Loucy (cell line): ENCODE data around the gene ARID1B.

Experiments
- H2AFZ ChIP-seq: fragments of 200-600 bp; sonication (generic); 2 replicates; pipeline ENCODE4 v1.6.0; 2016; ENCODE audit warnings: antibody characterized with exemption, mild to moderate bottlenecking, low read length, moderate library complexity
- H3F3A ChIP-seq: fragments of 200-600 bp; 2 replicates; pipeline ENCODE4 v1.6.0; 2016; ENCODE audit warnings: antibody characterized with exemption, low read depth, mild to moderate bottlenecking
- H3K27me3 ChIP-seq: fragments of 200-600 bp; sonication (generic); 2 replicates; pipeline ENCODE4 v1.6.1; 2014; ENCODE audit warnings: low read length, mild to moderate bottlenecking; ENCODE audit not compliant: insufficient read depth, poor library complexity, severe bottlenecking
- H3K36me3 ChIP-seq: fragments of 200-600 bp; sonication (generic); 2 replicates; pipeline ENCODE4 v1.6.1; 2016; ENCODE audit warnings: low read length; ENCODE audit not compliant: insufficient read depth
- H3K4me1 ChIP-seq: fragments of 200-600 bp; sonication (generic); 2 replicates; pipeline ENCODE4 v1.5.1; 2014; ENCODE audit warnings: low read length, mild to moderate bottlenecking; ENCODE audit not compliant: insufficient read depth, poor library complexity, severe bottlenecking
- H3K4me2 ChIP-seq: fragments of 200-600 bp; sonication (generic); 2 replicates; pipeline ENCODE4 v1.6.0; 2014; ENCODE audit warnings: antibody characterized with exemption, low read length, low read depth, mild to moderate bottlenecking; ENCODE audit not compliant: poor library complexity, severe bottlenecking
- H3K4me3 ChIP-seq: fragments of 200-600 bp; sonication (generic); 2 replicates; pipeline ENCODE4 v1.5.1; 2014; ENCODE audit warnings: low read length, mild to moderate bottlenecking, mixed read lengths; ENCODE audit not compliant: poor library complexity, severe bottlenecking
- H3K79me2 ChIP-seq: fragments of 200-600 bp; sonication (generic); 2 replicates; pipeline ENCODE4 v1.6.1; 2014; ENCODE audit warnings: low read length; ENCODE audit not compliant: insufficient read depth
- H3K9ac ChIP-seq: fragments of 200-600 bp; sonication (generic); 2 replicates; pipeline ENCODE4 v1.6.0; 2014; ENCODE audit warnings: mild to moderate bottlenecking, low read depth, low read length, moderate library complexity; ENCODE audit not compliant: poor library complexity, severe bottlenecking
- H3K9me2 ChIP-seq: fragments of 200-600 bp; sonication (generic); replicated peaks from 2 replicates; pipeline ENCODE4 v1.6.1; 2016; ENCODE audit warnings: low read depth, low read length, mixed read lengths
- H3K9me3 ChIP-seq: fragments of 200-600 bp; sonication (generic); 2 replicates; pipeline ENCODE4 v1.6.1; 2014; ENCODE audit warnings: mild to moderate bottlenecking, antibody characterized with exemption, low read length, low read depth; ENCODE audit not compliant: insufficient read depth
- H4K20me1 ChIP-seq: fragments of 200-600 bp; sonication (generic); 2 replicates; pipeline ENCODE4 v1.6.0; 2014; ENCODE audit warnings: antibody characterized with exemption, low read length, mild to moderate bottlenecking; ENCODE audit not compliant: insufficient read depth, poor library complexity, severe bottlenecking
- CTCF ChIP-seq: fragments of 200-600 bp; sonication (generic); conservative IDR thresholded peaks from 2 replicates; pipeline ENCODE4 v1.5.1; 2014; ENCODE audit warnings: mild to moderate bottlenecking, antibody characterized with exemption, low read length
- EZH2phosphoT487 ChIP-seq: fragments of 200-600 bp; IDR thresholded peaks from 2 replicates; pipeline ENCODE4 v1.6.1; 2018; ENCODE audit warnings: antibody characterized with exemption, mild to moderate bottlenecking, moderate library complexity, borderline replicate concordance

The ARID1B gene

GRCh38 chr6:157125531-157125930 lies 348.4 kb downstream of the ARID1B start:
- Histone ChIP-seq H3K36me3 (peaks cover 15% of the 10 kb centered on the region; the same call in 1 of the 2 replicates), H3K4me2 (peak overlapping the region; percentile 55), H4K20me1 (no peaks in the 10 kb centered on the region), H3K4me1 (peaks cover 36% of the 10 kb centered on the region), H2AFZ (no peak overlapping the region), H3F3A (no peaks in the 10 kb centered on the region; the same call in 1 of the 2 replicates), H3K27me3 (no peaks in the 10 kb centered on the region), H3K9me2 (no peaks in the 10 kb centered on the region), H3K9ac (peak overlapping the region; percentile 19), H3K9me3 (no peaks in the 10 kb centered on the region), H3K79me2 (0 out of 2 replicates have a peak, but pooled peaks cover 3% of the 10 kb centered on the region), H3K4me3 (peak overlapping the region; percentile 21)
- TF ChIP-seq EZH2phosphoT487, result no peak
- no peak for TF ChIP-seq CTCF

- TF ChIP-seq CTCF, result no peak
- no peak for TF ChIP-seq EZH2phosphoT487
- Histone ChIP-seq H3F3A (no peaks in the 10 kb centered on the region; the same call in 1 of the 2 replicates), H3K4me1 (peaks cover 36% of the 10 kb centered on the region), H3K9ac (peak overlapping the region; percentile 19), H3K4me3 (no peak overlapping the region), H3K9me3 (no peaks in the 10 kb centered on the region), H3K4me2 (no peak overlapping the region), H2AFZ (no peak overlapping the region), H3K9me2 (no peaks in the 10 kb centered on the region), H3K27me3 (no peaks in the 10 kb centered on the region), H4K20me1 (no peaks in the 10 kb centered on the region), H3K36me3 (peaks cover 18% of the 10 kb centered on the region; the same call in 1 of the 2 replicates), H3K79me2 (0 out of 2 replicates have a peak, but pooled peaks cover 3% of the 10 kb centered on the region)
Observed at GRCh38 chr6:157126183-157127098, 349.3 kb downstream of the ARID1B start.

GRCh38 chr6:157128235-157128775 lies 351.1 kb downstream of the ARID1B start:
- peaks cover 35% of the 10 kb centered on the region for H3K4me1 ChIP-seq
- no peaks in the 10 kb centered on the region for H3K27me3 ChIP-seq
- 0 out of 2 replicates have a peak, but pooled peaks cover 2% of the 10 kb centered on the region for H3K79me2 ChIP-seq
- no peak overlapping the region for H3K9ac ChIP-seq
- TF ChIP-seq EZH2phosphoT487, result no peak
- no peak for TF ChIP-seq CTCF
- H2AFZ ChIP-seq, result no peak overlapping the region
- H3K4me3 ChIP-seq, result no peak overlapping the region
- peaks cover 23% of the 10 kb centered on the region; the same call in 1 of the 2 replicates for H3K36me3 ChIP-seq
- no peak overlapping the region for H3K4me2 ChIP-seq
- H3F3A ChIP-seq, result no peaks in the 10 kb centered on the region; the same call in 1 of the 2 replicates
- no peaks in the 10 kb centered on the region for H4K20me1 ChIP-seq
- no peaks in the 10 kb centered on the region for H3K9me3 ChIP-seq
- H3K9me2 ChIP-seq, result no peaks in the 10 kb centered on the region
